Keratinocyte (primary cell): Measurements from ENCODE around the gene IPPK. TPM values are rescaled to one million over a fixed set of nuclear protein-coding genes. Genes with fewer than 3 reads are reported as not detected.
A peak's percentile ranks its signal among the peaks of the same experiment; 100 is the strongest.

Experiments used
- DNase-seq: peaks from one replicate; pipeline ENCODE4 v3.0.0-alpha.2; 2011; ENCODE audit warnings: low read depth, missing footprints, low spot score
- FAIRE-seq: peaks from 2 replicates; lab custom pipeline; 2011; peaks lifted over from hg19 to GRCh38; lab: Jason Lieb, UNC
- H2AFZ ChIP-seq: 2 replicates; pipeline ENCODE4 v1.6.0; 2012; ENCODE audit warnings: low read length, control low read depth, inconsistent platforms; ENCODE audit not compliant: control insufficient read depth
- H3K27ac ChIP-seq: 2 replicates; pipeline ENCODE4 v1.5.1; 2011; ENCODE audit warnings: low read length; ENCODE audit not compliant: control insufficient read depth, insufficient read depth
- H3K27me3 ChIP-seq: 3 replicates; pipeline ENCODE4 v1.6.0; 2011; ENCODE audit warnings: low read length; ENCODE audit not compliant: control insufficient read depth, insufficient read depth; ENCODE audit errors: extremely low read depth
- H3K36me3 ChIP-seq, 2 experiments: 2 replicates in 1 of 2; 3 replicates in 1 of 2; pipeline ENCODE4 v1.5.1; 2011; ENCODE audit warnings: low read length in 2 of 2, mild to moderate bottlenecking in 1 of 2; ENCODE audit not compliant: control insufficient read depth in 2 of 2, insufficient read depth in 2 of 2; ENCODE audit errors: extremely low read depth in 1 of 2
- H3K4me1 ChIP-seq: 3 replicates; pipeline ENCODE4 v1.5.1; 2011; ENCODE audit warnings: low read length; ENCODE audit not compliant: control insufficient read depth, insufficient read depth; ENCODE audit errors: extremely low read depth
- H3K4me2 ChIP-seq: 3 replicates; pipeline ENCODE4 v1.6.0; 2011; ENCODE audit warnings: low read depth, low read length; ENCODE audit not compliant: control insufficient read depth, insufficient read depth; ENCODE audit errors: extremely low read depth
- H3K4me3 ChIP-seq, 3 experiments: fragments of 200-600 bp in 1 of 3; sonication (generic) in 1 of 3; 2 replicates in 2 of 3; 3 replicates in 1 of 3; pipeline ENCODE4 v1.5.1; 2011 to 2016; ENCODE audit warnings: low read length in 3 of 3, mild to moderate bottlenecking in 3 of 3, control low read depth in 2 of 3, inconsistent platforms in 1 of 3, low read depth in 1 of 3, mixed read lengths in 1 of 3, mixed run types in 1 of 3, moderate library complexity in 1 of 3; ENCODE audit not compliant: control insufficient read depth in 2 of 3, insufficient read depth in 2 of 3; ENCODE audit errors: extremely low read depth in 1 of 3
- H3K79me2 ChIP-seq: 2 replicates; pipeline ENCODE4 v1.6.0; 2012; ENCODE audit warnings: low read length; ENCODE audit not compliant: control insufficient read depth, insufficient read depth
- H3K9ac ChIP-seq: 3 replicates; pipeline ENCODE4 v1.6.0; 2011; ENCODE audit warnings: low read length; ENCODE audit not compliant: control insufficient read depth, insufficient read depth; ENCODE audit errors: extremely low read depth
- H3K9me1 ChIP-seq: 3 replicates; pipeline ENCODE4 v1.6.0; 2011; ENCODE audit warnings: low read length; ENCODE audit not compliant: control insufficient read depth, insufficient read depth; ENCODE audit errors: extremely low read depth
- H3K9me3 ChIP-seq: 2 replicates; pipeline ENCODE4 v1.5.1; 2012; ENCODE audit warnings: low read depth, low read length; ENCODE audit not compliant: control insufficient read depth
- H4K20me1 ChIP-seq: 3 replicates; pipeline ENCODE4 v1.6.0; 2011; ENCODE audit warnings: low read length; ENCODE audit not compliant: control insufficient read depth, insufficient read depth; ENCODE audit errors: extremely low read depth
- CTCF ChIP-seq, 3 experiments: IDR thresholded peaks in 1 of 3; conservative IDR thresholded peaks in 1 of 3; optimal IDR thresholded peaks in 1 of 3; 2 replicates in 2 of 3; 3 replicates in 1 of 3; pipeline versions ENCODE3 to v1.5.1; 2011; ENCODE audit warnings: low read length in 3 of 3, mild to moderate bottlenecking in 3 of 3, moderate library complexity in 2 of 3, control low read depth in 1 of 3, inconsistent platforms in 1 of 3; ENCODE audit not compliant: insufficient read depth in 2 of 3; ENCODE audit errors: extremely low read depth in 1 of 3
- EZH2 ChIP-seq: IDR thresholded peaks from one replicate; pipeline ENCODE4 v1.6.1; 2012; ENCODE audit warnings: inconsistent platforms, mild to moderate bottlenecking, low read length, moderate library complexity
- dilution Hi-C: fragments of 300-500 bp; cut with MboI; formaldehyde crosslinking; loops from one replicate; pipeline ENCODE4 v1.7.0; 2020; ENCODE audit warnings: low sequenced_read_pairs; ENCODE audit not compliant: extremely low pct_ligation_motif_present
- polyA plus RNA-seq, 5 experiments: library from polyadenylated mRNA; depleted of rRNA in 3 of 5; stranded (reverse) in 3 of 5; stranded (forward) in 1 of 5; unstranded in 1 of 5; fragments of >200 nt; gene quantifications; 1 replicate in 1 of 5; 2 replicates in 3 of 5; 3 replicates in 1 of 5; pipeline versions ENCODE4 v1.2.1 to v1.2.3, GENCODE V29; 2011 to 2012; ENCODE audit warnings: missing spikeins in 2 of 5, low read depth in 1 of 5, low replicate concordance in 1 of 5

IPPK gene
- polyA plus RNA-seq, 1 donor (not counting 4 experiments of a cell fraction or from before 2014, with no cell fraction given): 32.4 TPM

DNA sequence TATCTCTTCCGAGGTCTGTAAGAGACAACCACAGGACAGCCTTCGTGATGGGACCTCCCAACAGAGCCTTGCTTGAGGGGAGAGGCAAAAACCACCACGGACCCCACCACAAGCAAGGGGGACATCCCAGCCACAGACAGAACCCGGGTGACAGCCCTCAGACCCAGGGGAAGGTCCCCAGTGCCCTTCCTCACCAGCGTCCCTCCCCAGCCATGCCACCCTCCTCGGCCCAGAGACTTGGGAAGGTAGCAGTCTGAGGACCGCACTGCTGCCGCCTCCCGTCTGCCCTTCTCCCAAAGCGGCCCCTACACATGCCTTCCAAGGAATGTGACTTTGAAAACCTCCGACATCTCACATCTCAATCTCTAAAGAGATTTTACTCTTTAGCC is 13.4 kb downstream of the IPPK start:
- no peak for DNase-seq
- H3K9me3 ChIP-seq: no peaks in the 10 kb centered on the region
- H3K4me3 ChIP-seq: no peak overlapping the region
- H3K27me3 ChIP-seq: no peaks in the 10 kb centered on the region
- no peak overlapping the region for H3K9ac ChIP-seq
- H3K4me2 ChIP-seq: no peak overlapping the region
- dilution Hi-C loops: no loop called here
- no peak for TF ChIP-seq CTCF (optimal IDR thresholded peaks at IDR 0.05 in 1 of 3, IDR thresholded peaks at IDR 0.05 in 1 of 3, conservative IDR thresholded peaks at IDR 0.05 in 1 of 3; ENCODE audit: extremely low read depth in 1 of 3, insufficient read depth in 2 of 3, low read length in 3 of 3)
- no peak for TF ChIP-seq EZH2
- no peak overlapping the region for H2AFZ ChIP-seq
- H4K20me1 ChIP-seq: no peaks in the 10 kb centered on the region
- H3K79me2 ChIP-seq: peaks cover 51% of the 10 kb centered on the region
- H3K4me1 ChIP-seq: peaks cover 36% of the 10 kb centered on the region
- peak overlapping the region; percentile 86 for H3K27ac ChIP-seq
- H3K9me1 ChIP-seq: no peaks in the 10 kb centered on the region
- peaks cover 14 to 32% of the 10 kb centered on the region in 2 experiments for H3K36me3 ChIP-seq
- FAIRE-seq: no peak

GRCh38 chr9:92655896-92656536 is 13.9 kb downstream of the IPPK start:
- no peaks in the 10 kb centered on the region for H3K27me3 ChIP-seq
- peak overlapping the region; percentile 86 for H3K27ac ChIP-seq
- no peak for DNase-seq
- H3K9me1 ChIP-seq: no peaks in the 10 kb centered on the region
- no peaks in the 10 kb centered on the region for H3K9me3 ChIP-seq
- peaks cover 48% of the 10 kb centered on the region for H3K79me2 ChIP-seq
- H2AFZ ChIP-seq: no peak overlapping the region
- peak overlapping the region; percentile 78 for H3K9ac ChIP-seq
- dilution Hi-C loops: no loop called here
- FAIRE-seq: no peak
- peak overlapping the region; percentile 57 for H3K4me2 ChIP-seq
- peaks cover 36% of the 10 kb centered on the region for H3K4me1 ChIP-seq
- no peak for TF ChIP-seq CTCF (optimal IDR thresholded peaks at IDR 0.05 in 1 of 3, IDR thresholded peaks at IDR 0.05 in 1 of 3, conservative IDR thresholded peaks at IDR 0.05 in 1 of 3; ENCODE audit: extremely low read depth in 1 of 3, insufficient read depth in 2 of 3, low read length in 3 of 3)
- no peak overlapping the region for H3K4me3 ChIP-seq
- no peaks in the 10 kb centered on the region for H4K20me1 ChIP-seq
- peaks cover 16 to 37% of the 10 kb centered on the region in 2 experiments for H3K36me3 ChIP-seq
